HepG2 (cell line): ENCODE measurements around the gene RANBP3. TPM values are rescaled to one million over a fixed set of nuclear protein-coding genes. Genes with fewer than 3 reads are reported as not detected.

Source experiments
- AHDC1 ChIP-seq: sonication (generic); formaldehyde crosslinking; IDR thresholded peaks from 2 replicates; pipeline ENCODE4 v1.5.1; 2020; ENCODE audit warnings: mild to moderate bottlenecking, missing genetic modification reagents, borderline replicate concordance
- ATAD3A ChIP-seq: sonication (generic); formaldehyde crosslinking; IDR thresholded peaks from 2 replicates; pipeline ENCODE4 v1.4.0; 2020; ENCODE audit warnings: missing genetic modification reagents
- DMTF1 ChIP-seq: sonication (generic); formaldehyde crosslinking; IDR thresholded peaks from 2 replicates; pipeline ENCODE4 v1.4.0; 2020; ENCODE audit warnings: mild to moderate bottlenecking, missing genetic modification reagents
- ELK4 ChIP-seq: sonication (generic); formaldehyde crosslinking; IDR thresholded peaks from 2 replicates; pipeline ENCODE4 v1.9.0; 2021; ENCODE audit warnings: missing genetic modification reagents, borderline replicate concordance
- ESRRA ChIP-seq: sonication (generic); formaldehyde crosslinking; IDR thresholded peaks from 2 replicates; pipeline ENCODE4 v1.5.1; 2020; ENCODE audit warnings: mild to moderate bottlenecking, low read depth, missing genetic modification reagents
- GATAD1 ChIP-seq: IDR thresholded peaks from 2 replicates; pipeline ENCODE4 v1.6.1; 2016; ENCODE audit warnings: missing genetic modification reagents, missing compliant biosample characterization
- HHEX ChIP-seq: IDR thresholded peaks from 2 replicates; pipeline ENCODE4 v1.6.1; 2016; ENCODE audit warnings: control low read depth
- HNRNPLL ChIP-seq: fragments of 200-400 bp; formaldehyde crosslinking; IDR thresholded peaks from 2 replicates; pipeline ENCODE4 v1.6.1; 2017; ENCODE audit warnings: mild to moderate bottlenecking, low read depth, low read length; ENCODE audit not compliant: poor library complexity, severe bottlenecking
- JUND ChIP-seq: sonication (generic); formaldehyde crosslinking; IDR thresholded peaks from 2 replicates; pipeline ENCODE4 v1.8.0; 2022; ENCODE audit warnings: mild to moderate bottlenecking, missing genetic modification reagents
- KMT2B ChIP-seq: IDR thresholded peaks from 2 replicates; pipeline ENCODE4 v1.6.1; 2016; ENCODE audit warnings: missing genetic modification reagents, missing compliant biosample characterization
- MAX ChIP-seq: IDR thresholded peaks from 2 replicates; pipeline ENCODE4 v1.6.1; 2012; ENCODE audit warnings: inconsistent platforms
- NFYC ChIP-seq: IDR thresholded peaks from 2 replicates; pipeline ENCODE4 v1.6.1; 2016; ENCODE audit warnings: missing genetic modification reagents, missing compliant biosample characterization
- PHF21A ChIP-seq: sonication (generic); formaldehyde crosslinking; IDR thresholded peaks from 2 replicates; pipeline ENCODE4 v1.5.0; 2020; ENCODE audit warnings: mild to moderate bottlenecking, missing genetic modification reagents
- SIX4 ChIP-seq: sonication (generic); formaldehyde crosslinking; IDR thresholded peaks from 2 replicates; pipeline ENCODE4 v1.4.0; 2020; ENCODE audit warnings: missing genetic modification reagents
- TCF7 ChIP-seq: sonication (generic); IDR thresholded peaks from 2 replicates; pipeline ENCODE4 v1.6.1; 2016; ENCODE audit warnings: antibody characterized with exemption, low read depth
- TFE3 ChIP-seq: IDR thresholded peaks from 2 replicates; pipeline ENCODE4 v1.6.1; 2016
- ZFP62 ChIP-seq: sonication (generic); formaldehyde crosslinking; IDR thresholded peaks from 2 replicates; pipeline ENCODE4 v1.4.0; 2020; ENCODE audit warnings: missing genetic modification reagents
- ZMYM3 ChIP-seq: sonication (generic); formaldehyde crosslinking; IDR thresholded peaks from 2 replicates; pipeline ENCODE4 v1.5.1; 2020; ENCODE audit warnings: mild to moderate bottlenecking, missing genetic modification reagents
- ZNF331 ChIP-seq: sonication (generic); formaldehyde crosslinking; IDR thresholded peaks from 2 replicates; pipeline ENCODE4 v1.4.0; 2020; ENCODE audit warnings: missing genetic modification reagents
- ZNF546 ChIP-seq: sonication (generic); formaldehyde crosslinking; conservative IDR thresholded peaks from 2 replicates; pipeline ENCODE4 v1.8.1; 2023; ENCODE audit warnings: mild to moderate bottlenecking, missing genetic modification reagents
- ZNF749 ChIP-seq: sonication (generic); formaldehyde crosslinking; IDR thresholded peaks from 2 replicates; pipeline ENCODE4 v1.8.0; 2022; ENCODE audit warnings: mild to moderate bottlenecking, missing genetic modification reagents, moderate library complexity, borderline replicate concordance
- polyA plus RNA-seq, 8 experiments: library from polyadenylated mRNA; depleted of rRNA in 3 of 8; stranded (reverse) in 7 of 8; unstranded in 1 of 8; fragments of >200 nt; fragmentation: Illumina TruSeq in 4 of 8; extraction: Trizol in 4 of 8; gene quantifications; 2 replicates each; pipeline versions ENCODE4 v1.2.1 to v1.2.3, GENCODE V29; 2011 to 2016; ENCODE audit warnings: low read depth in 4 of 8, missing spikeins in 1 of 8, mixed read lengths in 1 of 8; ENCODE audit not compliant: insufficient read depth in 1 of 8
- total RNA-seq, 5 experiments: library from RNA; depleted of rRNA; stranded (reverse); fragments of >200 nt; fragmentation: Illumina TruSeq; extraction: Trizol; gene quantifications; 2 replicates each; pipeline ENCODE4 v1.2.3, GENCODE V29; 2016; ENCODE audit warnings: low read depth in 1 of 5

The RANBP3 gene
- total and polyA plus RNA-seq, 2 of the 13 experiments (the other 11 are each of a cell fraction or from before 2014, with no cell fraction given) = 39.5 to 149 TPM

- TF ChIP-seq DMTF1 (no peak), MAX (peak; percentile 72), JUND (peak; percentile 78), ZNF546 (peak; percentile 50; the same call in 1 of the 2 replicates), KMT2B (CRISPR knock-in tag) (peak; percentile 36; the same call in 1 of the 2 replicates), ATAD3A (CRISPR knock-in tag) (no peak), TCF7 (peak; percentile 81), AHDC1 (CRISPR knock-in tag) (peak; percentile 88), GATAD1 (peak; percentile 74), TFE3 (peak; percentile 91), ELK4 (CRISPR knock-in tag) (no peak), NFYC (CRISPR knock-in tag) (peak; percentile 25; the same call in 1 of the 2 replicates), SIX4 (peak; percentile 82), ZMYM3 (CRISPR knock-in tag) (peak; percentile 99), ZNF749 (peak; percentile 47; the same call in 1 of the 2 replicates), ZFP62 (CRISPR knock-in tag) (no peak), HNRNPLL (peak; percentile 59), ZNF331 (CRISPR knock-in tag) (peak; percentile 97), PHF21A (peak; percentile 92), ESRRA (CRISPR knock-in tag) (peak; percentile 90), HHEX (CRISPR knock-in tag) (peak; percentile 33; the same call in 1 of the 2 replicates)
Measured at GRCh38 chr19:5870986-5871394, 107.0 kb downstream of the RANBP3 start (continued).
